ENCODE data around the gene TRIM46. TPM values are rescaled to one million over a fixed set of nuclear protein-coding genes. Genes with fewer than 3 reads are reported as not detected.
A peak's percentile ranks its signal among the peaks of the same experiment; 100 is the strongest.

The TRIM46 gene
- total and polyA plus RNA-seq, 2 of the 13 experiments (the other 11 are each of a cell fraction or from before 2014, with no cell fraction given) = 0.04 to 0.09 TPM

DNA sequence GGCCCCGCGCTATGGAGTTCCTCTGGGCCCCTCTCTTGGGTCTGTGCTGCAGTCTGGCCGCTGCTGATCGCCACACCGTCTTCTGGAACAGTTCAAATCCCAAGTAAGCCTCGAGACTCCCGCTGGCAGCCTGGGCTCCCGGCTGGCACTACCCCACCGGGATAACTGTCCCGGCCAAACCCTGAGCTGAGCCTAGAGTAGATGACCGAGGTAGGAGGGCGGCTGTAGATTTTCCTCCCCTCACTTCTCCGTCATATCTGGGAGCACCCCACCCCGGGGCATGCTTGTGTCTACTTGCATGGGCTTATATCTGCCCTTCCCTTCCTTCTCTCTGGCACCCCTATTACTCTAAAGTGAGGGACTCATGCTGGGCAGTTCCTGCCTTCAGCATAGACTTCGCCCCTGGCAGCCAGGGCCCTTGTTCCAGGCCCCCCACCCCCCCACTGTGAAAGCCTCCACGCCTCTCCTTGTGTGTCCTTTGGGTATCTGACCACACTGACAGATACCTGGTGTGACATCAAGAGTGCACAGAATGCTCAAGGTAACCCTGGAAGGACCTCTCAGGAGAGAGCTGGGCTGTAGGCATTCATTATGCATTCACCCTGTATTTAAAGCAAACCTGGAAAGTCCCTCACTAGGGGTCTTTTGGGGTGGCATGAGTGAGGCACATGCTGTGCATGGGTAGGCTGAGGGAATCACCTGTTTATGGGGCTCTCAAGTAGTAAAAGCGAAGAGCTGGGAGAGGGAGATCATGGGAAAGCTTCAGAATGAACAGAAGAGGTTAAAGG lies 45.5 kb upstream of the TRIM46 start (continued):
- TF ChIP-seq POGZ (CRISPR knock-in tag; IDR thresholded peaks at IDR 0.05) (no peak), NKX3-1 (CRISPR knock-in tag; IDR thresholded peaks at IDR 0.05) (0 out of 2 replicates have a peak, but pooled peaks have one; percentile 28), GLI4 (CRISPR knock-in tag; IDR thresholded peaks at IDR 0.05; ENCODE audit: borderline replicate concordance) (no peak), ZNF766 (CRISPR knock-in tag; IDR thresholded peaks at IDR 0.05; ENCODE audit: borderline replicate concordance) (0 out of 2 replicates have a peak, but pooled peaks have one; percentile 7), TMF1 (CRISPR knock-in tag; IDR thresholded peaks at IDR 0.05; ENCODE audit: low read depth) (no peak), ZNF850 (CRISPR knock-in tag; conservative IDR thresholded peaks at IDR 0.05) (peak; percentile 89; the same call in 1 of the 2 replicates), RARG (CRISPR knock-in tag; IDR thresholded peaks at IDR 0.05; ENCODE audit: low read depth) (no peak), ZSCAN30 (CRISPR knock-in tag; IDR thresholded peaks at IDR 0.05) (0 out of 2 replicates have a peak, but pooled peaks have one; percentile 19), HNRNPLL (IDR thresholded peaks at IDR 0.05; ENCODE audit: low read depth, low read length, poor library complexity, severe bottlenecking) (no peak)
- TF ChIP-seq, protein P1, sequence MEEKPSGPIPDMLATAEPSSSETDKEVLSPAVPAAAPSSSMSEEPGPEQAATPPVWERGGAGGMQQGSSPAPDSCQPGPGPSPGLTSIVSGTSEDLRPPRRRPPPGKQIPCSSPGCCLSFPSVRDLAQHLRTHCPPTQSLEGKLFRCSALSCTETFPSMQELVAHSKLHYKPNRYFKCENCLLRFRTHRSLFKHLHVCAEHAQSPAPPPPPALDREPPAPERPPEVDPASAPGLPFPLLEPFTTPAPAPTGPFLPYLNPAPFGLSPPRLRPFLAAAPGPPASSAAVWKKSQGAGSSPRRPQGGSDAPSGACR (CRISPR knock-in tag; IDR thresholded peaks at IDR 0.05) = no peak
- TF ChIP-seq, protein P2, sequence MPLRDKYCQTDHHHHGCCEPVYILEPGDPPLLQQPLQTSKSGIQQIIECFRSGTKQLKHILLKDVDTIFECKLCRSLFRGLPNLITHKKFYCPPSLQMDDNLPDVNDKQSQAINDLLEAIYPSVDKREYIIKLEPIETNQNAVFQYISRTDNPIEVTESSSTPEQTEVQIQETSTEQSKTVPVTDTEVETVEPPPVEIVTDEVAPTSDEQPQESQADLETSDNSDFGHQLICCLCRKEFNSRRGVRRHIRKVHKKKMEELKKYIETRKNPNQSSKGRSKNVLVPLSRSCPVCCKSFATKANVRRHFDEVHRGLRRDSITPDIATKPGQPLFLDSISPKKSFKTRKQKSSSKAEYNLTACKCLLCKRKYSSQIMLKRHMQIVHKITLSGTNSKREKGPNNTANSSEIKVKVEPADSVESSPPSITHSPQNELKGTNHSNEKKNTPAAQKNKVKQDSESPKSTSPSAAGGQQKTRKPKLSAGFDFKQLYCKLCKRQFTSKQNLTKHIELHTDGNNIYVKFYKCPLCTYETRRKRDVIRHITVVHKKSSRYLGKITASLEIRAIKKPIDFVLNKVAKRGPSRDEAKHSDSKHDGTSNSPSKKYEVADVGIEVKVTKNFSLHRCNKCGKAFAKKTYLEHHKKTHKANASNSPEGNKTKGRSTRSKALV (CRISPR knock-in tag; IDR thresholded peaks at IDR 0.05) = no peak
- TF ChIP-seq, protein P3, sequence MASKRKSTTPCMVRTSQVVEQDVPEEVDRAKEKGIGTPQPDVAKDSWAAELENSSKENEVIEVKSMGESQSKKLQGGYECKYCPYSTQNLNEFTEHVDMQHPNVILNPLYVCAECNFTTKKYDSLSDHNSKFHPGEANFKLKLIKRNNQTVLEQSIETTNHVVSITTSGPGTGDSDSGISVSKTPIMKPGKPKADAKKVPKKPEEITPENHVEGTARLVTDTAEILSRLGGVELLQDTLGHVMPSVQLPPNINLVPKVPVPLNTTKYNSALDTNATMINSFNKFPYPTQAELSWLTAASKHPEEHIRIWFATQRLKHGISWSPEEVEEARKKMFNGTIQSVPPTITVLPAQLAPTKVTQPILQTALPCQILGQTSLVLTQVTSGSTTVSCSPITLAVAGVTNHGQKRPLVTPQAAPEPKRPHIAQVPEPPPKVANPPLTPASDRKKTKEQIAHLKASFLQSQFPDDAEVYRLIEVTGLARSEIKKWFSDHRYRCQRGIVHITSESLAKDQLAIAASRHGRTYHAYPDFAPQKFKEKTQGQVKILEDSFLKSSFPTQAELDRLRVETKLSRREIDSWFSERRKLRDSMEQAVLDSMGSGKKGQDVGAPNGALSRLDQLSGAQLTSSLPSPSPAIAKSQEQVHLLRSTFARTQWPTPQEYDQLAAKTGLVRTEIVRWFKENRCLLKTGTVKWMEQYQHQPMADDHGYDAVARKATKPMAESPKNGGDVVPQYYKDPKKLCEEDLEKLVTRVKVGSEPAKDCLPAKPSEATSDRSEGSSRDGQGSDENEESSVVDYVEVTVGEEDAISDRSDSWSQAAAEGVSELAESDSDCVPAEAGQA (IDR thresholded peaks at IDR 0.05; ENCODE audit: low read depth) = no peak
- TF ChIP-seq, protein P3 (CRISPR knock-in tag; IDR thresholded peaks at IDR 0.05; ENCODE audit: borderline replicate concordance) = no peak
- TF ChIP-seq, protein P4, sequence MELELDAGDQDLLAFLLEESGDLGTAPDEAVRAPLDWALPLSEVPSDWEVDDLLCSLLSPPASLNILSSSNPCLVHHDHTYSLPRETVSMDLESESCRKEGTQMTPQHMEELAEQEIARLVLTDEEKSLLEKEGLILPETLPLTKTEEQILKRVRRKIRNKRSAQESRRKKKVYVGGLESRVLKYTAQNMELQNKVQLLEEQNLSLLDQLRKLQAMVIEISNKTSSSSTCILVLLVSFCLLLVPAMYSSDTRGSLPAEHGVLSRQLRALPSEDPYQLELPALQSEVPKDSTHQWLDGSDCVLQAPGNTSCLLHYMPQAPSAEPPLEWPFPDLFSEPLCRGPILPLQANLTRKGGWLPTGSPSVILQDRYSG (CRISPR knock-in tag; IDR thresholded peaks at IDR 0.05) = peak; percentile 44; the same call in 1 of the 2 replicates
- TF ChIP-seq, protein P5, sequence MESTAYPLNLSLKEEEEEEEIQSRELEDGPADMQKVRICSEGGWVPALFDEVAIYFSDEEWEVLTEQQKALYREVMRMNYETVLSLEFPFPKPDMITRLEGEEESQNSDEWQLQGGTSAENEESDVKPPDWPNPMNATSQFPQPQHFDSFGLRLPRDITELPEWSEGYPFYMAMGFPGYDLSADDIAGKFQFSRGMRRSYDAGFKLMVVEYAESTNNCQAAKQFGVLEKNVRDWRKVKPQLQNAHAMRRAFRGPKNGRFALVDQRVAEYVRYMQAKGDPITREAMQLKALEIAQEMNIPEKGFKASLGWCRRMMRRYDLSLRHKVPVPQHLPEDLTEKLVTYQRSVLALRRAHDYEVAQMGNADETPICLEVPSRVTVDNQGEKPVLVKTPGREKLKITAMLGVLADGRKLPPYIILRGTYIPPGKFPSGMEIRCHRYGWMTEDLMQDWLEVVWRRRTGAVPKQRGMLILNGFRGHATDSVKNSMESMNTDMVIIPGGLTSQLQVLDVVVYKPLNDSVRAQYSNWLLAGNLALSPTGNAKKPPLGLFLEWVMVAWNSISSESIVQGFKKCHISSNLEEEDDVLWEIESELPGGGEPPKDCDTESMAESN (CRISPR knock-in tag; conservative IDR thresholded peaks at IDR 0.05) = 0 out of 2 replicates have a peak, but pooled peaks have one; percentile 51
